ENCODE measurements around the gene STK10.
A peak's percentile ranks its signal among the peaks of the same experiment; 100 is the strongest.

The STK10 gene

DNA sequence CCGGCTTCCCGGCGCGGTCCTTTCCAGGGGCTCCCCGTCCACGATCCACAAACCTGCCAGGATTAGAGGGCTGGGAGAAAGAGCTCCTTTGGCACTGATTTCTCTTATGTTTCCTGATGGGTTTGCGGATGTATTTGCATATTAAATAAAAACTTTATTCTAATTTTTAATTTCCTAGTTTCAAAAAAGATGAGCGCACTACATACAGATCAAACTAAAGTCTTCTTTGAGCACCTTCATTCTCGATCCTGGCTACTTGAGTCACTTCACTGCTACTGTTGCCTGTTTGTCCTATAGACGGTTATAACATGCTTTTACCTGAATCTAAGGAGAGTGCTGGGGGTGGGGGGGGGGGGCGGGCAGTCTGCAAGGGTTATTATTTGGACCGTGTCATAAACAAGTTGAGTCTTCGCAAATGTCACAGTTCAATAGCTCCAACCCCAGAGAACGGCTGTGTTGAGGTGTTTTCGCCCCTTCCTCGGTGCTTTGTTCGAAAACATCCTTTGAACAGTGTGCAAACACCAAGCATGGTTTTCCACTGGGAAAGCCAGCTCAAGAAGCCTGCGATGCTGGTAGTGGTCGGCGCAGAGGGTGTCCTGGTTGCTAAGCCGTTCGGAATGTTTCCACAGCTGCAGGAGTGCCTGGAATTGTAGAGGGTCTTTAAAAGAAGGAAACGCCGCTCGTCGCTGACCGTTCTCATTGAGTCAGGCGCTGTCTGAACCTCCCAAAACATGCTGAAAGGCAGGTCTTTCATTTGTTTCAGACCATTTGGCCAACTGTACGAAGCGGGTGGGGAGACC lies 1.1 kb upstream of the STK10 start:
- no peak for DNase-seq (ENCODE audit: low read depth, low spot score)

DNA sequence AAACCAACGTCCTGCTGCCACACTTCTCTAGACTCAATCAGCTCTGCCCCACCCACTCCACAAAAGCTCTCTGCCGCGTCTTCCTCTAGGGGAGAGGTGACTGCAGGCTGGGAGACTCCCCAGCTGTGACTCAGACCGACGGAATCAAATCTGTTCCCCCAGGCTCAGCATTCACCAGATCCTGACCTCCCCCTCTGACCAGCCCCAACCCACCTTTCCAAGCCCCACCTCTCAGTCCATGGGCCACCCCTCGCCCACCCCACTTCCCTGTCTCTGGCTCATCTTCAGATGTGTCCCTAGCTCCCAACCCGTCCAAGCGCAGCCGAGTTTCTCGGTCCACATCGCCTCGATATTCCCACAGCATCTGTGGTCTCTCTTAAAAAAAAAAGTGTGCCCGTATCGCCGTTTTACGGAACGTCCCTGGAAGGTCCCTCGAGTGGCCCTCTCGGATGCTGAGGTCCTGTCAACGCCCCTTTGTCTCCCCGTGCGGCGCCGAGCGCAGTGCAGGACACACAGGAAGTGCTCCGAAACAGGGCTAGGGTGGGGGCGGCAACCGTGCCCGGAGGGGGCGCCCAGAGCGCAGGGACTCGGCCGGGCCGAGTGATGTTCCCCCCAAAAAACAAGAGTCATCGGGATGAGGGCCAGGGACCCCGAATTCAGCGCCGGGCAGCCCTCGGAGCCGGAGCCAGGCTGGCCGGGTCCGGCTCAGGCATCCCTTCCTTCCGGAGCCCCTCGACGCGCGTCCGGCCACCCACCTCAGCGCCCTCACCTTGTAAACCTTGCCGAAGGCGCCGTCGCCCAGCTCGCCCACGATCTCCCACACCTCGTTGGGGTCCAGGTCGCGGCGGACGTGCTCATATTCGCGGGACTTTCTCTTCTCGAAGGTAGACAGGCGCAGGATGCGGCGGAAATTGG lies 649 bp downstream of the STK10 start:
- DNase-seq (ENCODE audit: low read depth, low spot score) = peak; percentile 34

DNA sequence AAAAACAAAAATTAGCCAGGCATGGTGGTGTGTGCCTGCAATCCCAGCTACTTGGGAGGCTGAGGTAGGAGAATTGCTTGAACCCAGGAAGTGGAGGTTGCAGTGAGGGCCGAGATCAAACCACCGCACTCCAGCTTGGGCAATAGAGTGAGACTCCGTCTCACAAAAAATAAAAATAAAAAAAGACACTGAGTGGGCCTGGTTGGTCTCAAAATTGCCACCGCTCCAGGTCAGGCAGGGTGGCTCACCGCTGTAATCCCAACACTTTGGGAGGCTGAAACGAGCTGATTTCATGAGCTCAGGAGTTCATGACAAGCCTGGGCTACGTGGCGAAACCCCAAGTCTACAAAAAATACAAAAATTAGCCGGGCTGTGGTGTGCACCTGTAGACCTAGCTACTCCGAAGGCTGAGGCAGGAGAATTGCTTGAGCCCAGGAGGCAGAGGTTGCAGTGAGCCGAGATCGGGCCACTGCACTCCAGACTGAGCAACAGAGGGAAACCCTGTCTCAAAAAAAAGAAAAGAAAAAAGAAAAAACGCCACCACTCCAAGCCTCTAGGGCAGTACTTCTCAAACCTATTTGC lies 1.8 kb downstream of the STK10 start:
- DNase-seq (ENCODE audit: low read depth, low spot score) = no peak

DNA sequence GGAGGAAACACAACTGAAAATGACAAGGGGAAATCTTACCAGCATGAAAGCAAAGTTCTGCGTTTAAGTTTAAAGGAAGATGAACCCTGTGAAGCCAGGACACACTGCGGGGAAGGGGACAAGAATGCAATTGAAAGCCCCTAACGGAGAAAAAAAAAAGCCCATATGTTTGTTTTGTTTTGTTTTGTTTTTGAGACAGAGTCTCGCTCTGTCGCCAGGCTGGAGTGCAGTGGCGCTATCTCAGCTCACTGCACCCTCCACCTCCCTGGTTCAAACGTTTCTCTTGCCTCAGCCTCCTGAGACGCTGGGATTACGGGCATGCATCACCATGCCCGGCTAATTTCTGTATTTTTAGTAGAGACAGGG lies 2.9 kb downstream of the STK10 start:
- DNase-seq (ENCODE audit: low read depth, low spot score) = no peak

DNA sequence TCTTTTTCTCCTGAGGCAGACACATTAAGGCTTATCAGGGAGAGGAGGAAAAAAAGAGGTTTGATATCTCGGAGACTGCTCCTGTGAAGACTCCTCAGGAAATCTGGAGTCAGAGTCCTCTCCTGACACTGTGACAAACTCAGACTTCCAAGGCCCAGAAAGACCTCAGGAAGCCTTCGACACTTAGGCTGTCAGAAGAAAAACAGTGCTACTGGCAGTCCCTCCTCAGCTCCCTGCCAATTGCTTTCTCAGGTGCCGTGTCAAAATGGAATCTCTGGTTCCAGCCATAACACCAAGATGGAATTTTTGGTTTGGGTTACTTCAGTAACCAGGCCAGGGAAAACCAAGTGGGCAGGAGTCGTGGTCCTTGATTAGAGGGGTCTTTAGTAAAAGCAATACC lies 4.1 kb downstream of the STK10 start:
- no peak for DNase-seq (ENCODE audit: low read depth, low spot score)

DNA sequence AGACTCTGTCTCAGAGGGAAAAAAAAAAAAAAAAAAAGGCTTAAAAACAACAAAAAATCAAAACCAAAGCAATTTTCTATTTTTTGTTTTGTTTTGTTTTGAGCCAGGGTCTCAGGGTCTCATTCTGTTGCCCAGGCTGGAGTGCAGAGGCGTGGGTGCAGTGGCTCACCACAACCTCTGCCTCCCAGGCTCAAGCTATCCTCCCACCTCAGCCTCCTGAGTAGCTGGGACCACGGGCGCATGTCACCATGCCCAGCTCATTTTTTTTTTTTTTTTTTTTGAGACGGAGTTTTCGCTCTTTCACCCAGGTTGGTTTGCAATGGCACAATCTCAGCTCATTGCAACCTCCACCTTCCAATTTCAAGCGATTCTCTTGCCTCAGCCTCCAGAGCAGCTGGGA lies 5.7 kb downstream of the STK10 start:
- DNase-seq (ENCODE audit: low read depth, low spot score) = no peak

DNA sequence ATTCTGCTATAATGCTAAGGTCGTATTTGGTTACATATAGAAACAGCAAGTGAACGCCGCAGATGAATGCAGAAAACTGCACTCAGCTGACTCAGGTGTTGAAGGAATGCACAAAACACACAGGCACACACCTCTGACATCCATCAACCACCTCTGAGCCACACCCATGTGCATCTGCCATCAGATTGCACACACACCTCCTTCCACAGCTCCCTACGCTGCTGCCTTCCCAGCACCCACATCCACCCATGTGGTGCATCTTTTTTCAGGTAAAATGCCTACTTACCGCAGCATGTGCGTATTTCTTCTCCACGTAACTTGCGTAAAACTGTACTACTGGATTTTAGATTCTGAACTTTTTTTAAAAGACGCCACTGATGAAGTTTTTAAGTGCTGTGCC lies 7.1 kb downstream of the STK10 start:
- DNase-seq (ENCODE audit: low read depth, low spot score) = no peak

DNA sequence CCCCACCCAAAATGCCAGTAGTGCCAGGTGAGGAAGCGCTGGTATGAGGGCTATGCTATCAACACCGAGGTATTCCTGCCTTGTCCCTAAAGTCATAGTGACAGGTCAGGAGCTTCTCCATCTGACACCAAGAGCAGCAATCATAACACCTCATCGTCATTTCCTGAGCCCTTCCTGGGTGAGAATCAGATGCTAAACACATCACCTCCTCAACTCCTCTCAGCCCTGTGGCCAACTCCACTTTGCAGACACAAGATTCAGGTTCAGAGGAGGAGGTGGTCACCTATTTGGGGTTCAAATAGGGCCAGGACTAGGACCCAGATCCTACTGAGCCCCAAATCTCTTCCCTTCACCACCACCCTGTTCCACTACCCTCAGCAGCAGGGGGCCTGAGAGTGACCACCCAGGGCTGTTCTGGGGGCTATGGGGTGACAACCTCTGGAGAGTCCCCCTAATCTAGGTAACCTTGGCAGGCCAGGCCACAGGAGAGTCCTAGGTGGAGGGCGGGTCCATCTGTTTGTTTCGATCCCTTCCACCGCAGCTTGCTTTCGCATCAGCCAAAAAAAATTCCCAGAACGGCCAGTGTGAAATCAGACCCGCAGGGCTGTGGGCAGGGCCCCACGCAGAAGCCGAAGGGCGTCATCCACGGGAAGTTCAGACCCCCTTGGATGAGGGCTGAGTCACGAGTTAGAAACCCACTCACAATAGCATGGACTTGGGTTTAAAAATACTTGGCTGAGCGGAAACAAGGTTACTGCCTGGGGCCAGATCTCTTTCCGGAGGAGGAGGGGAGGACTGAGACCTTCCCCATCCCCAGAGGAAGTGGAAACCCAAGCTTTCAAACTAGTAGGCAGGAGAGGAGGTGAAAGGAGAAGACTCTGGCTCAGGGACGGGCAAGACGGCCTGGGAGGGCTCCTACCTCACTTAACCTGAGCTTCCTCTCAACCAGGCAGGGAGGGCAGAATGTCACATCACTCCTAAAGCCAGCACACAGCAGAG lies 8.7 kb downstream of the STK10 start:
- no peak for DNase-seq (ENCODE audit: low read depth, low spot score)

DNA sequence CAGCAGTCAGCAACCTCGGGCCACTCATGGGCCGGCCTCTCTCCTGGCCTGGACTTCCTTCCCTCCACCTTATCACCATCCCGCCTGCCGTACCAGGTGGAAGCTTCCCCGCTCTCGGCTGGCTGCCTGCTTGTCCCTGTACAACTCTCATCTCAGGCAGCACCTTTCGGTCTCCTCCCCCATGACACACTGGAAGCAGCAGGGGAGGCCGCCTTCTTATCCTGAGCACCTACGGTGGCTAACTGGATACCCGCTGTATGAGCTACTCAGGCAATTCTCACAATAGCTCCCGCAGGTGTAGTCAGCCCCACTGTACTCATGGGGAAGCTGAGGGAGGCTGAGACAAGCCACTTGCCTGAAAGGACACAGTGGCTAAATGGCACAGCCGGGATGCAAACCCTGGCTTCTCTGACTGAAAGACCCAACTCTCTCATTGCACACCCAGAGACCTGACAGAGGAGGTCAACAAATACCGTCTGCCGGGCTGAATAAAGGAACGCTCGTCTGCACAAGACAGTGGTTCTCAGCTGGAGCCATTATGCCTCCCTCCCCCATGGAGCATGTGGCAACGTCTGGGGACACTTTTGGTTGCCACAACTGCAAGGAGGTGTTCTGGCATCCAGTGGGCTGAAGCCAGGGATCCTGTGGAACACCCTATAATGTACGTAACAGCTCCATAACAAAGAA lies 9.6 kb downstream of the STK10 start:
- DNase-seq (ENCODE audit: low read depth, low spot score) = no peak

DNA sequence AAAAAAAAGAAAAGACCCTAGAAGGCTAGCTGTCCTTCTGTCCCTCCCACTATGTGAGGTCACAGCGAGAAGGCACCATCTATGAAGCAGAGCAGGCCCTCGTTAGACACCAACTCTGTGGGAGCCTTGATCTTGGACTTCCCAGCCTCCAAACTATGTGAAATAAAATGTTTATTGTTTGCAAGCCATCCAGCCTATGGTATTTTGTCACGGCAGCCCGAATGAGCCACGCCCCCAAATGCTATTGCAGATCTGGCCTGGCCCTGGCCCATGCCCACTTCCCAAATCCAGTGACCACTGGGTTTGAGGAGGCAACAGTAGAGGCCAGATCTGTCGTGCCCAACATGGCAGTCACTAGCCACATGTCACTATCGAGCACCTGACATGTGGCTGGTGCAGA lies 10.8 kb downstream of the STK10 start:
- no peak for DNase-seq (ENCODE audit: low read depth, low spot score)

DNA sequence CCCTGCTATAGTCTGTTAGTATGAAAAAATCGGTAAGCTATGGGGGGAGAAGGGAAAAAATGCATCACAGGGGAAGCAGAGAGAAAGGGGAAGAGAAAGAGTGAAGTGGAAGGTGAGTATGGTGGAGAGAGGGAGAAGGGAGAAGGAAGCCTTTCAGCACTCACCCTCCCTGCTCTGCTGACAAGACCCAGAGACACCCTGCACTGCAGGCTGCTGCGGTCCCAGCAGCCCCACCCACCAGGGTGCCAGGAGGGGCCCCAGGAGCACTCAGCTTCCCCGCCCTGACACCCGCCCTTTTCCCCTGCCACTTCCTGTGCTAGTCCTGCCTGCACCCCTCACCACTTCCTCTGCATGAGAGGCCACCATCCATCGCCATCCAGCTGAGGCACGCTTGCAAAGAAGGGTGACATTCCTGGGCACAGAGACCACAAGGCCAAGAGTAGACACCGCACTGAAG lies 12.7 kb downstream of the STK10 start:
- DNase-seq (ENCODE audit: low read depth, low spot score) = peak; percentile 71

DNA sequence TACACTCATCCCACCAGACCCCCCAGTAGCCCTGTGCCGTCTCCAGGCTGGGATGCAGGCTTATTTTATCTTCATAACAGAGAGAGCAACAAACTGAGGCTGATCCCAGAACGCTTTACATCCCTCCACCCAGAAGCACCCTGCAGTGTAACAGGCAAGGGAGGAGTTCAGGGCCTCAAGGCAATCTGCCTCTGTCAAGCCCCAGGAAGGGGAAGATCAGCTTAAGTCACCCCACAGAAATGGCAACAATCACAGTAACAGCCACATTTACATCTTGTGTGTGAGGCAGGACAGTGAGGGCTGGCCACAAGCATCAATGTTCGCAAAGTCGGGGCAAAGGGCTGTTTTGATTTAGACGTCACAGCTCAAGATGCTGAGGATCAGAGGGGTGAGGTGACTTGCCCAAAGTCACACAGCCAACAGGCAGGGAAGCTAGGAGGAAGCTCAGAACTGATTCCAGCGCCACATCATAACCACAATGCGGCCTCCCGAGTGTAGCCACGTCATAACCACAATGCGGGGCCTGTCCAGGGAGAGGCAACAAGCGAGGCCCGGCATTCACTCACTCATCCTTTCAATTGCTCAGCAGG lies 14.4 kb downstream of the STK10 start:
- peak; percentile 23 for DNase-seq (ENCODE audit: low read depth, low spot score)

DNA sequence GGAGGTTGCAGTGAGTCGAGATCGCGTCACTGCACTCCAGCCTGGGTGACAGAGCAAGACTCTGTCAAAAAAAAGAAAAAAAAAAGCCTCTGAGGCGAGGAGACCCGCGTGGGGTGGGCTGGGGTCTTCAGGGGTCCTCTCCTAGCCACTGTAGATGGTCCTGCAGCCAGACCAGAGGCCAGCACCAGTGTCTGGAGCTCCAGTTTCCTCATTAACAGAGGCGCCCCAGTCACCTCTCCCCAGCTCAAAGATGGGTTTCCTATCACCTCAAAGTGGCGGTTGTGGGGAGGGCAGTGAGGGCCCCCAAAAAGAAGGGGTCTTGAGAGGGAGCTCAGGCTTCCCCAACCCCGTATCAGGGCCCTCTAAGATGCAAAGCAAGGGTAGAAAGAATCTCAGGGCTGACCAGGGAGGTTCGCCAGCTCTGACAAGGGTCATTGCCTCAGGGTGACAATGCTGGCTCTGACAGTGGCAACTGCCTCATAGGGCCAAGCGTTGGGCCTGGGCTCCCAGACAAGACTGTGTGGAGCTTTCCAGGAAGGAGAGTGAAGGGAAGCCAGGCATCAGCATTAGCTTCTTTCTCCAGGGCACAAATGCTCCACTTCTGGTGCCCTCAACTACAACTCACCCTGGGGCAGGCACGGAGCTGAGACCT lies 15.0 kb downstream of the STK10 start:
- no peak for DNase-seq (ENCODE audit: low read depth, low spot score)

DNA sequence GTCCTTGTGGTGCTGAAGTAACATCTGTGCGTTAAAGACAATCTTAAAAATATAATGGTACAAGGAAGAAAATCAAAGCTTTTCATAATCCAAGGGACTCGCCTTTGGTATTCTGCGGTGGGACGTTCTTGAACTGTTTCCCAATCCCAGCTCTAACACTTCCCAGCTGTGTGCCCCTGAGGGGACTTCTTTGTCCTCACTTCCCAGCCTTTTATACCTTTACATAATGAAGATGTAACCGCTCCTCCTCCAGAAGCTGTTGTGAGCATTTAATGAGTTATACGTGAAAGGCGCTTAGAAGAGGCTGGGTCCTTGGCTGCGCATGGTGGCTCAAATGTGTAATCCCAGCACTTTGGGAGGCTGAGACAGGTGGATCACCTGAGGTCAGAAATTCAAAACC lies 16.9 kb downstream of the STK10 start:
- no peak for DNase-seq (ENCODE audit: low read depth, low spot score)

DNA sequence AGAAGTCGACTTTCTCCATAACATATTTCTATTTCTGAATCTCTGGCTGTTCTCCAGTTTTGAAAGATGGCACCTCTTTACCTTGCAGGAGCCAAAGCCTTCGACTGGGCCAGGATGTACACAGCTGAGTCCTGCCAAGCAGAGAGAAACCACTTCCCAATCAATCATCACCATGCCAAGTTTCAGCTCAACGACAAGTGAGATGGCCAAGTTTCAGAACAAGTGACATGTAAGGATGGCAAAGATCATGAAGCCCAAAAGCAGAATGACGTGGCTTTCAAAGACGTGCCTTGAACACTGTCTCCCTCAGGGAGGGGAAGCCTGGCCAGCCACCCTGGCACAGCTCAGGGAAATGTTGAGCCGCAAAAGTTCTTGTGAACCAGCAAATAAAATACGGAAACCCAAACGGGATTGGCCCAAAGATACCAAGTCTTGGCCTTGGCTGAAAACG lies 17.7 kb downstream of the STK10 start:
- DNase-seq (ENCODE audit: low read depth, low spot score) = no peak

DNA sequence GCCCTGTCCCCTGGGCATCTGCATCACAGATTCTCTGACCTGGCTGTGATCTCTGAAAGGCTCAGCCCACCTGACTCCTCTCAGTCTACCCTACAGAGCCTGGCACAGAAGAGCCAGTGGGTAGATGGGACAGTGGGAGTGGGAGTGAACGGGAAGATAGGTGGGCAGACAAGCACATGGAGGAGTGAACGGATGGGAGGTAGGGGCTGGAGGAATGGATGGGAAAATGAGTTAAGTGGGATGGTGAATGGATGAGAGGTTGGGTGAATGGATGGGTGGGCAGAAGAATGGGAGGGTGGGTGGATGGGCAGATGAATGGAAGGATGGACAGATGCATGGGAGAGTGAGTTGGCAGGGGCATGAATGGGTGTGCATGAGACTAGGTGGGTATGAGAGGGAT lies 18.8 kb downstream of the STK10 start:
- no peak for DNase-seq (ENCODE audit: low read depth, low spot score)

DNA sequence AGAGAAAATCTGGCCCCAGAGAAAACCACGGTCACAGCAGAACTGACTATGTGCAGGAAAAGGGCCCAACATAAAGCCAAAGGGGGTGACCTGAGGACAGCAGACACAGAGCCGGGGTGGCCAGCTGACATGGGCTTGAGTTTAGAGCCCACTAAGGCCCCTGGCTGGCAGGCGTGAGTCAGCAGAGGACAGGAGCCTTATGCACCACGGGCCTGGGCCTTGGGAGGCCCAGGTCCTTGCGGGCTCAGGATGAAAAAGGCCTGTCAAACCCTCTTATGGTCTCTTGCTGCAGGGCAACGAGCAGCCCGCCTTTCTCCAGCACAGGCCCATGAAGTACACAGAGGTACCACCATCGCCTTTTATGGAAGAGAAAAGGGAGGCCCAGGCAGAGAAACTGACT lies 19.7 kb downstream of the STK10 start:
- no peak for DNase-seq (ENCODE audit: low read depth, low spot score)

DNA sequence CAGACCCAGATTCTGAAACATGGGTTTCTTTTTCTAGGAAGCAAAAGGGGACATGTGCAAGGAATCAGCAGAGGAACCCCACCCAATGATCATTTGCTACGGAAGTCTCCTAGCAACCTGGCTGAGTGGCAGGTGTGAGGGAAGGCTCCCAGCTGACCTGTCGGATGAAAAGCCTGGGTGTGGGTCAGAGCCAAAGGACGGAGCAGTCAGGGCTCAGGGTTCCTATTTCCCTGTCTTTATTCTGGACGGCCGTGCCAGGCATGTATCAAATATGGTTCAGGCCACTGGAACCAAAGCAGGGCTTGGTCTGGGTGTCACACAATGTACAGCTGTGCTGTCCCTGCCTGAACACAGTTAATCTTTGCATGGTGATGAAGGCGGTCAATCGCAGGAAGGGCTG lies 20.1 kb downstream of the STK10 start:
- DNase-seq (ENCODE audit: low read depth, low spot score) = no peak

DNA sequence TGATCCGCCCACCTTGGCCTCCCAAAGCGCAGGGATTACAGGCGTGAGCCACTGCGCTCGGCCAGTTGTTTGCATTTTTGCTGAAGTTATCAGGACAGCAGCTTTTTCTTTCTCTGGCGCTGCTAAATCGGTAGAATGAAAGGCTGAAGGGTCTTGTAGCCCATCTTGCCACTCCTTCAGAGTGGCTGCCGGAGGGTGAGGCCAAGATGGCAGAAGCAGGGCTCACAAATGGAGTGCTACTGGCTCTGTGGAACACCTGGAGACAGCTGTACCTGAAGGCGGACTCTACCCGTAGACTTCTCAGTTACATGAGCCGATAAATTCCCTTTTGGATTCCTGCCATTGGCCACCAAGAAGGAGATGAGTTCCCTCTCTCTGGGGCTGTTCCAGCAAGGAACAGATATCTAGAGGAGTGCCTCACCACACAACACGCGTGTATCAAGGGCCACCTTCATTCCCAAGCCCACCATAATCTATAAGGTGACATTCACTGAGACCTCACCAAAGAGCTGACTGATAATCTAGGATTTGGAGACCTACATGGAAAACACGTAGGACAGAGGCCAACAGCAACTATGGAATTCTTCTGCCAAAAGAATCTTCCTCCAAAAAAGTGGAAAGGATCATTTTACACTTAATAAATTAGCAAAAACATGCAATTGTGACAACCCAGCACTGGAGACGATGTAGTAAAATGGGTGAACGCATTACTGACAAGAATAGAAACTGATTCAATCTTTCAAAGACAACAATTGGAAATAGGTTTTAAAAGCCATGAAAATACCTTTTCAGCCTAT lies 21.8 kb downstream of the STK10 start:
- DNase-seq (ENCODE audit: low read depth, low spot score) = no peak
